GM21360 (cell line): Measurements from ENCODE around the gene DTD2.
"Not testable (repeated sequence)": the region's sequence is repeated elsewhere in the genome, so short reads cannot be mapped to it uniquely, and the experiment has no call there.

Source experiments
- ATAC-seq: cut with Tn5 transposase; IDR thresholded peaks from one replicate; pipeline ENCODE4 v1.9.1; 2021; ENCODE audit warnings: mild to moderate bottlenecking, moderate library complexity; ENCODE audit not compliant: unreplicated experiment

DTD2 gene

GRCh38 chr14:31456841-31457664 is at the start of gene DTD2:
Gene DTD2 (minus strand): TSS chr14:31457506. CDS start chr14:31457393, 113 bp downstream.
- peak; percentile 98 for ATAC-seq

DNA sequence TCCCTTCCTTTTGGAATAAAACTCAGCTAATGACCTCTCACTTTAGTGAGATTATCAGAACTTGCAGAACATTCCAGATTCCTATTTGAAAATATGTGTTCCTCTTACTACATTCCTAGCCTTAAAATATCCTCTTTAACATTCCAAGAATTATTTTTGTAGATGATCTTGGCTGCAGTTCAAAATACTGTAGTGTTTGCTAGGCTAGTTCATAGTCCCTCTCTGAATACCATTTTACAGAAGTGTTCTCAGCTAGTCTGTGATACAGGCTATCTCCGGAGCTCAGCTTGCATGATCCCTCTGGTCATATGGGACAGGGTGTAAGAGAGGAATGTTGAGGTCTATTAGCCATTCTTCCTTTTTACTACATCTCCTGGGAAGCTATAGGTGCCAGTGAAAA is 48.1 kb upstream of the DTD2 start:
- no peak for ATAC-seq

- no peak for ATAC-seq
These were observed 44.6 kb upstream of the DTD2 start for GRCh38 chr14:31501870-31502269.

GRCh38 chr14:31492759-31493498 is 35.6 kb upstream of the DTD2 start:
- no peak for ATAC-seq

- ATAC-seq = peak; percentile 57
These were observed 32.4 kb upstream of the DTD2 start for GRCh38 chr14:31489691-31490090.

DNA sequence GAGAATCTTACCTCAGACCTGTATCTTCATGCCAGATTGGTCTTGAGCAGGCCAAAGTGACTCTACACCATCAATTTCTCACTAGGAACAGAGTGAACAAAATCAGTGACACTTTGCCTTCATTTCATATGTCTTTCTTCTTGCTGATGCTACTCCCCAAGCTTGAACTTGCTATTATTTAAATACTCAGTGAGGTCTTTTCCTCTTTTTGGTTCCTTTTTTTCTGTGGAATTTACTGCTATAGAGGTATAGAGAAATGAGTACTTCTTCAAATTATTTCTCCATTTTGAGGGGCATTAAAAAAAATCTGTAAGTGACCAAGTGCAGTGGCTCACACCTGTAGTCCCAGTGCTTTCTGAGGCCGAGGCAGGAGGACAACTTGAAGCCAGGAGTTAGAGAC is 30.6 kb upstream of the DTD2 start, which contains the start of gene GPR33:
Gene GPR33, minus strand, starts transcription at position 154 of the 400 bp plus-strand sequence. CDS start 4,074 bp downstream, outside the sequence.
- ATAC-seq = no peak

DNA sequence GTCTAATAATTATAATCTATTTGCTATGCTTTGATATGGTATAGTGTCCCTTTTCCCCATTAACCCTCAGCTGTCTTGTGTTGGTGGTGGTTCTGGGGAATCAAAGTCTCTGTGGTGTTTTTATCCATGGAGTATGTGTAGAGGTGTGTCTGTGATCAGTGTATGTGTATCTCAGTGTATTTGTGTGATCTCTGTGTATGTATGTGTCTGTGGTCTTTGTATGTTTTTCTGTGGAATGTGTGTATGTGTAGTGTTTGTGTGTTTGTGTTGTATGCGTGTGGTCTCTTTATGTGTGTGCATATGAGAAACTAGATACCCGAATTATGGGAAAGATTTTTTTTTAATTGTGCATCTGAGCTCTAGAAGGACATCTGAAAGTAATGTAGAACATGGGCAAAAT is 29.5 kb upstream of the DTD2 start:
- no peak for ATAC-seq

DNA sequence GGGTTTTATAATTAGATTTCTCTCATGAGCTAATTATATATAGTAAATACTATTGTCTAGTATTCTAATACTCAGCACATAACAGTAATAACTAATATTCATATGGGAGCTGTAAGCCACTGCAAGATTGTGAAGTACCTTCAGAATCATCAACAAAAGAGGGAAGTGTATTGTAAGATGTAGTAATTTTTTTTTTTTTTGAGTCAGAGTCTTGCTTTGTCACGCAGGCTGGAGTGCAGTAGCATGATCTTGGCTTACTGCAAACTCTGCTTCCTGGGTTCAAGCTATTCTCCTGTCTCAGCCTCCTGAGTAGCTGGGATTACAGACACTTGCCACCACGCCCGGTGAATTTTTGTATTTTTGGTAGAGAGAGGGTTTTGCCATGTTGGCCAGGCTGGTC is 27.4 kb upstream of the DTD2 start:
- no peak for ATAC-seq

GRCh38 chr14:31480156-31480555 is 22.9 kb upstream of the DTD2 start:
- ATAC-seq = no peak

DNA sequence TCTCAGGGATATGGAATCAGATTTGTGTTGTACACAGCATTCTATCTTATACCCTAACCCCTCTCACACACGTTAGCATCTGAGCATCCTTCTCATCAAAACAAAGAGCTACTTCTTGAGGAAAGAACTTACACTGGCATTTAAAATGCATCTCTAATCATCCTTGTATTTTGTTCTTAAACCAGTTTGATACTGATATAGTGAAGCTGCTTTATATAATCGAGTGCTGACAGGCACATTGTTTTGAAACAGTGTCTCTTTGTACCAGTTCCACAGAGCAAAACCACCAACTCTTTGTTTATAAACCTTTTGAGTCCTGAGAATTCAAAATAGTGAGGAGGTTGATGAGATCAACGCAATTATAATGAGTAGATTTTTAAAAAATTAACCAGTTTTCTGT is 21.7 kb upstream of the DTD2 start:
- ATAC-seq = no peak

DNA sequence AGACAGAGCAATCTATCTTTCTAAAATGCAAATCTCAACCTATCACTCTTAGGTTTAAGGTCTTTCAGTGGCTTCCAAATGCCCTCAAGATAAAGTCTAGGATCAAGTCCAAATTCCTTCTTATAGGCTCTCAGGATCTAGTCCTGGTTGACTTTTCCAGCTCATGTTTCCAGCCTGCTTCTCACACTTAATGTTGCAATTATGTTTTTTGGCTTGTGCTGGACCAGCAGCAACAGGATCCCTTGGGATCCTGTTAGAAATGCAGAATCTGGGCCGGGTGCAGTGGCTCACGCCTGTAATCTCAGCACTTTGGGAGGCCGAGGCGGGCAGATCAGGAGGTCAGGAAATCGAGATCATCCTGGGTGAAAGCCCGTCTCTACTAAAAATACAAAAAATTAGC is 19.9 kb upstream of the DTD2 start:
- no peak for ATAC-seq

- no peak for ATAC-seq
These were observed 19.0 kb upstream of the DTD2 start for GRCh38 chr14:31476131-31476866.

GRCh38 chr14:31466554-31466953 is 9.2 kb upstream of the DTD2 start:
- ATAC-seq = no peak

DNA sequence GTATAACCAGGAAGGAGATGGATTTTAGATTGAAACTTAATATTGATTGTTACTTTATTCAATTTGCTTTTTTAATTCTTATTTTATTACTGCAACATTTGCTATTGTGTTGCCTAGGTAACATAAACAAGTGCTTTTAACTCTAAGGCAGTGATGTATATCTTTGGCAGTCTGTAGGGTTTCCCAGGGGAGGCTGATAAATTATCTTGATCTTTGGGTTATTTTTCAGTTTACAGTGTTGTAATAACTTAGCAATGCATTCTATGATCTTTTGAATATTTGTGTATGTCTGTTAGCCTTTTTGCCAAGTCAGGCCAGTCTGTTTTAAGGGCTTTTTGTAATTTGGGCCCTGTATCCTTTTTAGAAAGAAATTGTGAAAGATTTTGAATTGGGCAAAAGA is 7.8 kb upstream of the DTD2 start:
- no peak for ATAC-seq

- ATAC-seq = not testable (repeated sequence)
These were observed 5.1 kb upstream of the DTD2 start for GRCh38 chr14:31462450-31462849.

DNA sequence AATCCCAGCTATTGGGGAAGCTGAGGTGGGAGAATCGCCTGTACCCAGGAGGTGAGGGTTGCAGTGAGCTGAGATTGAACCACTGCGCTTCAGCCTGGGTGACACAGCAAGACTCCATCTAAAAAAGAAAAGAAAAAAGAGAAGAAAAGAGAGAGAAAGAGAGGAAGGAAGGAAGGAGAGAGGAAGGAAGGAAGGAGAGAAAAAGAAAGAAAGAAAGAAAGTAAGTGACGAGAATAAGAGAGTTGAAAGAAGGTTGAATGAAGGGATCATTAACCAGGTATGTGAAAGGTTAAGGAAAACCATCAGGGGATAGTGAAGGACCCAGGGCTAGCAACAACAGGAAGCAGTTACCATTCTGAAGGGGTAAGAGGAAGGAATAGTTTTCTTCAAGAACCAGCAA is 4.2 kb upstream of the DTD2 start:
- ATAC-seq = no peak

GRCh38 chr14:31457665-31458659 is 656 bp upstream of the DTD2 start:
- no peak for ATAC-seq

- ATAC-seq = peak; percentile 70
These were observed 7.2 kb downstream of the DTD2 start for GRCh38 chr14:31449971-31450610.

GRCh38 chr14:31449136-31449535 is 8.2 kb downstream of the DTD2 start:
- ATAC-seq = no peak

- ATAC-seq = no peak
These were observed 11.6 kb downstream of the DTD2 start for GRCh38 chr14:31445703-31446102.
